ENCODE data around the gene LAMA4.
"Not testable (repeated sequence)": the region's sequence is repeated elsewhere in the genome, so short reads cannot be mapped to it uniquely, and the experiment has no call there.

The LAMA4 gene

DNA sequence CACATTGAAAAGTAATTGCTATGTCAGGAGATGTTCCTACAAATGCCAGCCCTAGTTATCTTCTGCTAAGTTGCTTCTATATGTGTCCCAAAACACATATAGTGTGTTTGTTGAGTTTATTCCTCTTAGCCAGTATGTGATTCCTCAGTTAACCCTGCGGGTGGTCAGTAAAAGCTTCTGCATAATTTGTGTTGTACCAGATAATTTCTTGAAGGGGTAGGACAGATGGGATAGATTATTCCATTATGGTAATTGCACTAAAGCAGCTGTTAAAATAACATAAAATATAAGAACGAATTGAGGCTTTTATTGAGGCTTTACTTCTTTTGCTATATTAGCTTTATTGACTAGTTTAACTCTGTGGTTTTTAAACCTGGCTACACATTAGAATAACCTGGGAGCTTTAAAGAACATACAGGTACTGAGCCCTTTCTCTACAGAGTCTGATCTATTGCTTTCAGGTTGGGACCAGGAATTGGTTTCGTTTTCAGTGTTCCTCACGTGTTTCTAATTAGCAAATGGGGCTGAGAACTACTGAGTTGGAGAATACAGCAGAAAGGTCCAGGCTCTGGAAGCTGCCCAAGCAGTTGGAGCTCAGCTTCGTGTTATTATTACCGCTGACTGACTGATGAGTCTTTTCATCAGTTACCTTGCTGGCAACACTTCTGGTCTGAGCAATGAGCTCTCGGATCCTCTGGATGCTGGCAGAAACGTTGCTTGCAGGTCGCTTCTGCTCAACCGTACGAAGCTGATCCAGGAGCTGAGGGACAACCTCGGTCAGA lies 110.0 kb downstream of the LAMA4 start:
- no peak for DNase-seq

DNA sequence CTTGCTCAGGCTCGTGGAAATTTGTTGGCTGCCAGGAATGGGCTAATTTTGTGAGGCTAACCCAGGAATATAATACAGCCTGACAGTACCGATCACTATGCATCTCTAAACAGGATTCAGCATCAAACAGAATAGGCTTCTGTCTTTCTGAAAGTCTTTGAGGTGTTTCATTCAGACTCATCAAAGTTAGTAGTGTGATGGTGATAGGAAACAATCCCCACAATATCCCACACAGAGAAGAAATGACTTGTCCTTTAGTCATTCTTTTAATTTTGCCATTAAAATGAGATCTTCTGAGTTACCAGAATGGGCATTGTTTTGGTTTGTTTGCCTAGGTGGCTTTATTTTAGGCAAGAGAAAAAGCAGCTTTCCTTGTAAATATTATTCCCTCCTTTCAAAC lies 112.7 kb downstream of the LAMA4 start:
- no peak for DNase-seq

DNA sequence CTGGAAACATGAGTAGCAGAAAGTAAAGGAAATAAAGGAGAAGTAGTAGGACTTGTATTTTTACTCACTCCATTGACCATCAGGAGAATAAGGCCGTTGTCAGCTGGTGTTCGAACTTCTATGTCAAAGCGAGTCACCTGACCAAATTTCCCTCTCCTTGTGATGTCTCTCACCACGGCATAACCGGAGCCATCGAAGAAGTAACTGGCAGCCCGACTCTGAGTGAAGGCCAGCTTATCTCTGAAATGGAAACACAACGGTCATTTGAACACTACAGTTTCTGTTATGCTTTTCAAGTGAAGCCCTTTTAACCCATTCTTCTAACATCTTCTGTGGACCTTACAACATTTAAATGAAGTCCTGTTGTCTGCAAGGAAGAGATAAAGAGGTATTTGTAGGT lies 115.3 kb downstream of the LAMA4 start:
- no peak for DNase-seq

DNA sequence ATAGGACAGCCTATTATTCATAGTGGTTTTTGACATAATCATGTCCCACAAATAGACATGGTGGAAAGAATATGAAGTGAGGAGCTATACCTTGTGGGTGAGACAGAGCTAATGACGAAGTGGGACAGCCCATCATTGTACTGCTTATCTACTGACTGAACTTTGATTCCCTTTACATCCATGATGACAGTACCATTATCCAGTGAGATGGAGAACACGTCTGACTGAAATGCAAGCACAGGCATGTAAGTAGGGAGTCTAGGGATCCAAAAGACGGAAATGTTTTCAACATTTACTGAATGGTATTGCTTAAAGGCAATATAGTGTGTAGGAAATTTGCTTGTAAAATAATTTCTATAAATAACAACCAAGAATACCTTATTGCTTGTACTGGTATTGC lies 123.5 kb downstream of the LAMA4 start:
- no peak for DNase-seq

DNA sequence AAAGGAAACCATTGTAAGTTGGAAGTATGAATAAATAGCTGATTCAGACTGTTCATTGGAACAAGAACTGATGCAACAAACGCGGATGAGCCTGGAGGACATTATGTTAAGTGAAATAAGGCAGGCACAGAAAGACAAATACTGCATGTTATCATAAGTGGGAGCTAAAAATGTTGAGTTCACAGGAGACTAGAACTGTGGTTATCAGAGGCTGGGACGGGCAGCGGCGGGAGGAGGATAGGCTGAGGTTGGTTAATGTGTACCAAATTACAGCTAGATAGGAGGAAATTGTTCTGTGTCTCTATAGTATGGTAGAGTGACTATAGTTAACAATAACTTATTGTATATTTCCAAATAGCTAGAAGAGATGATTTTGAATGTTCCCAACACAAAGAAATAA lies 126.2 kb downstream of the LAMA4 start:
- DNase-seq: no peak

DNA sequence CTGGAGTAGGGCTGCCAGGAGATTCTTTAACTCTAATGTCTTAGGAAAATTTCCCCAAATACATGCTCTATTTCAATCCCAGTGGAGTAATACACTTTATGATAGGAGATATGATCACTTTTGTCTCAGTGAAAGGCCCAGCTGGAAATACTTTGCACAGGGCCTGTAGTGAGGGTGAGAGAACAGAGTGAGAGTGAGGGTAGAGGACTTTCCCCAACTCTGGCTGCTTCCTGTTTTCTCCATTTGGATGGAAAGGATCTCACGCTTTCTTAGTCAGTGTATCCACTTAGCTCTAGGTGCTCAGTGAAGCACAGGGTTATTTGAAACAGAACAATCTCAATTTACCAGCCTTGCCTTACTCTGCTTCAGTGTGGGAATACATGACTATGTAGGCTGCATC lies 130.4 kb downstream of the LAMA4 start:
- no peak for DNase-seq

DNA sequence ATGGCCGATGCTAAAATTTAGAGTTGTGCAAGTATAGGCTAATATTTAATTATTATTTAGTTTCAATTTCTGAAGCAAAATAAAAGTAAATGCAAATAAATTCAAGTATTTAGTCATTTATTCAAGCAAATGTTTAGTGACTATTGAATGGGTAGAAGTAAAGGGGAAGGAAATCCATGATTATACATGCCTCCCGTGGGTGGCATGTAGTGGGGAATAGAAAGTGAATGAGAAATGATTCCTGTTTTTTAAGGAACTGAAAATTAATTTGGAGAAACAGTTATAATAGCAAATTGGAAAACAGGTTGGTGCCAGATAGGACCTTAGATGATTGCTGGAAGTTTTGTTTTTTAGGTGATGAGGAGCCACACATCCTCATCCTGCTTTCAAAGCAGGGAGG lies 131.6 kb downstream of the LAMA4 start:
- no peak for DNase-seq

DNA sequence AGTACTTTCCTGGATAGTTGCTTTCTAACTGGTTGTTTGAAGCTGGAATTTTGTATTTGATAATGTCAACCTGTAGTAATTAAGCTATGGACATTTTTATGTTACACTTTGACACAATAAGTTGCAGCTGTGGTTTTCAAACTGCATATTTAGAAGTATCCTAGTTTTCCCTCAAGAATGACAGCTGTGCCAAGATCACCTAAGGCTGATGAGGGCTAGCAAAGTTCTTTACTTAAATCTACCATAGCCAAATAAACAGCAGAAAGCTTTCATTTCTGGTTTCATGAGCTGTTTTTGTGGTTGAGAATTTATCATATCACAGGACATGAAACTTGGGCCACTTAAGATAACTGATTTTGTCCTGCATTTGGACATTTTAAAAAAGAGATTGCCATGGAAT lies 136.3 kb downstream of the LAMA4 start:
- no peak for DNase-seq

DNA sequence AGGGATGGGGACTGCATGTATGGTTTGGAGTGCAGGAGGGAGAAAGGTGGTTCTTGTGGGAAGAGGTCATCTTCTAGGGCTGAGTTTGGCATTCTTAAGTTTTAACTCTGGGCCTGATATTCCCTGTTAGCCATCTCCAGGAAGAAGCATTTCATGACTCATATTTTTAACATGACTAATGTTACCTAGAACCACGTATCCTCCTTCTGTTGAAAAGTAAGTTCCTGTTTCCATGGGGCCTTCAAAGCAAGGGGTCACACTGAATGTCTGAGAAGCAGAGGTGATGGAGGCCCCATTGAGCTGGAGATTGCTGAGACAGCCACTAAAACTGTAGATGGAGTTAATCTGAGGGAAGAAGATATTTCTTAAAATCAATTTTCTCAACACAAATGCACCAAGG lies 136.8 kb downstream of the LAMA4 start:
- no peak for DNase-seq

DNA sequence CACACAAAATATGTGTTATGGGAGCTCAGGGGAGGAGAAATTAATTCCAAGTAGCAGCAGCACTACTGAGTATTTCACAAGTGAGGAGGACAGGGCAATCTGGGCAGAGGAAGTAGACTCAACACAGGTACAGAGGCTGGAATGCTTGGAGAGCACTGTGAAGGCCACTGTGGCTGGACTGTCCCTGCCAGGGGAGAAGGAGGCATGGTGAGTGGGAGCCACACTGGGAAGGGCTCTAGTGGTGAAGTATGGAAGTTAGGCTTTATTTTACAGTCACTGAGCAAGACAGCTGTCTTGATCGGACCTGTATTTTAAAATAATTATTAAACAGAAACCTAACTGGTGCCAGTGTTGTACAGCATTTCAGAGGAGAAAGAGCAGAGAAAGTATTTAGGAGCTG lies 138.1 kb downstream of the LAMA4 start:
- no peak for DNase-seq

DNA sequence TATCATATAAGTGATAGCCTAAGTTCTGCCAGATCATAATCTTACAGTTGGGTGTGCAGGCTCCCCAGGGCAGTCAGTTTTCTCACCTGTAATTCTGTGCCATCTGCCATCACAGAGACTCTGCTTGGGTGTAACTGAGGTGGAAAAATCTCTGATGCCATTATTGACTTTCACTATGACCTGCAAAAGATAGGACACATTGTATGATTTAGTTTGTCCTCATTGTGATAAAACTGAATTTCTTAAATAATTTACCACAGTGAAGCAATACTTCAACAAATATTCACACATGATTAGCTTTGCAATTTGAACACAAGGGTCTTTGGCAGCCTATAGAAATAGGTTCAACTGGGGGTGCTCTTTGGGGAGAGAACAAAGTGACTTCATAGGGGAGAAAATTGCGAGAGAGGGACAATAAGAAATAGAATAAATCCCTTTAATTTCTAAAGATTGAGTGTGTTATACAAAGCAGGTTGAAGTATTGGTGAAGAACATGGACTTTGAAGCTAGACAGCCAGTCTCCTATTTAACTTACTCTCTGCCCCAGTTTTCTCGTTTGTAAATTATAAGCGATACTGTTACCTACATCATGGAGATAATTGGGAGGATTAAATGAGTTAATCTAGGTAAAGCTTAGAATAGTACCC lies 139.7 kb downstream of the LAMA4 start:
- DNase-seq: no peak

DNA sequence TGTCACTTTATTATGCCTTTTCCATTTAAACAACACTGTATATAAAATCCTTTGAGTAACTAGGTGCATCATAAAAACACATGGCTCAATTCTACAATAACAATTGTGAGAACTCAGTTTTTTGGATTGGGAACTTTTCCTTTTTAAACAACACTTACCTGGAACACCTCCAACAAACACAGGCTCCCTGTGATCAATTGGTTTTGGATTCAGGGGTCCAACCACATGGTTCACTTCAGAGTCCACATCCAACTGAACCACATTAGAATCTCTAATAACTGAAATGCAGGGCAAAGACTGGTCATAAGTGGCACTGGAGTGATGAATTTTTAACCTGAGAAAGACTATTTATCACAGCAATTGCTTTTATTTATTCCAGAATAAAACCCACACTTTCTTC lies 140.4 kb downstream of the LAMA4 start:
- no peak for DNase-seq

DNA sequence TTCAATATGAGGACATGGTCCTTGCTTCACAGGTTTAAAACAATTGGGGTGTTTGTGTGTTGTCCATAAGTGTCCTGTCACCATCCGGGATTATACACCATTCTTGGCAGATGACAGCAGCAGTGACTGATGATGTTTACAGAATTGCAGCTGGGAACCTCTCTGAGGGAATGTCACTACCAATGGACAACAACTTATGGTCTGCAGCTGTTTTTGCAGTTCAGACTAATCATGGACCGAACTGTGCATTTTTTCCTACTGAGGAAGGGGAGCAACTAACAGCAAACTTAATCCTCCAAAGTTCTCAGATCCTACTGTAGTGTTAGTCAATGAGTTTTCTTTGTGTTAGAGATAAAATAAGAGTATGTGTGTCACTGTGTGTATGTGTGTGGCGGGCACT lies 140.9 kb downstream of the LAMA4 start:
- no peak for DNase-seq

DNA sequence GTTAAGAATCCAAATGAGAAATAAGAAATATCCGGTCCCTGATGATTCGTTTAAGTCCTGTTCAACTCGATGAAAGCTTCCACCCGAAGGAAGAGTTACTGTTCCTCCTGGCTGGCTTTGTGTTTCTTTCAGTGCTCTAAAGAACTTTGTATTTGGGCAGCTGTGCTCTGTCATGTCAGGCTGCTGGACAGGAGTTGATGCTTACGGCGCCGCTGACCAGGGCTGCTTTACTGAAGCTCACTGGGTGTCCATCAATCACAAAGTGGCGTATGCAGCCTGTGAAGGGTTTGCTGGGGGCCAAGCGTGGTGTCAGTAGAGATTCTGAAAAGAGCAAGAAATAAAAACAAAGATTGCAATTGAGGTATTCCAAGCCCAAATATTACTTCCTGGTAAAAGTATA lies 145.1 kb downstream of the LAMA4 start:
- DNase-seq: no peak

DNA sequence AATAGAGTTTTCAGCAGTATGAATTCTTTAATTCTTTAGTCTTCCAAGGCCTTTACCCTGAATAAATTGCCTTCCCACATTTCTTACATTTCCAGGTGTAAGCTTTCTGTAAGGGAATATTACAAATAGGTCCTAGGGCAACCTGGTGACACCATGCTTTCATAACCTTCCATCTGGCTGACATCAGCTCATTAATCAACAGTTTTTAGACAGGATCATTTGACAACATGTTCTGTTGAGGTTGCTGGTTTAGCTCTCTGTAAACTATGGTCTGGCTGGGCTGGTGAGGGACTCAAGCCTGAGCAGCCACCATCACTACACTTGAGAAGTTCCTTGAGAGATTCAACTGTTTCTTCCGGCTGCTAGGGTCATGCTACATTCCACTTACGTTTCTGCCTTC lies 147.8 kb downstream of the LAMA4 start:
- no peak for DNase-seq

DNA sequence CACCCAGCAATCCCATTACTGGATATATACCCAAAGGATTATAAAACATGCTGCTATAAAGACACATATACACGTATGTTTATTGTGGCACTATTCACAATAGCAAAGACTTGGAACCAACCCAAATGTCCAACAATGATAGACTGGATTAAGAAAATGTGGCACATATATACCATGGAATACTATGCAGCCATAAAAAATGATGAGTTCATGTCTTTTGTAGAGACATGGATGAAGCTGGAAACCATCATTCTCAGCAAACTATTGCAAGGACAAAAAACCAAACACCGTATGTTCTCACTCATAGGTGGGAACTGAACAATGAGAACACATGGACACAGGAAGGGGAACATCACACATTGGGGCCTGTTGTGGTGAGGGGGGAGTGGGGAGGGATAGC lies 148.3 kb downstream of the LAMA4 start:
- not testable (repeated sequence) for DNase-seq

DNA sequence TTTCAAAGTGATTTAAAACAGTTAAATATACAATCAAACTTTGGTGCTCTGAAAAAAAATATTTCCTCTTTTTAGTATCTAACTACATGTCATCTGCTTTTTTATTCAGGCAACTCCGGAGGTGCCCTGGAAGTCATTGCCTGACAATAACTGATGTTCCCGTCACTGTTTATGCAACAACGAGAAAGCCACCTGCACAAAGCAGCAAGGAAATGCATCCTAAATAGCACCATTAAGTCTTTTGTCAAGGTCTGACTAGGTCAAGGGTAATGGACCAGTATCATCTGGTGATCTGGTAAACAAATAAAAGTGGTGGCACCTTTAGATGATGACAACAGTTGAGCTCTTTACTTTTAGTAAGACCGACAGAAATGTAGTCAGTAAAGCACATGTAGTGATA lies 153.8 kb downstream of the LAMA4 start:
- DNase-seq: no peak

DNA sequence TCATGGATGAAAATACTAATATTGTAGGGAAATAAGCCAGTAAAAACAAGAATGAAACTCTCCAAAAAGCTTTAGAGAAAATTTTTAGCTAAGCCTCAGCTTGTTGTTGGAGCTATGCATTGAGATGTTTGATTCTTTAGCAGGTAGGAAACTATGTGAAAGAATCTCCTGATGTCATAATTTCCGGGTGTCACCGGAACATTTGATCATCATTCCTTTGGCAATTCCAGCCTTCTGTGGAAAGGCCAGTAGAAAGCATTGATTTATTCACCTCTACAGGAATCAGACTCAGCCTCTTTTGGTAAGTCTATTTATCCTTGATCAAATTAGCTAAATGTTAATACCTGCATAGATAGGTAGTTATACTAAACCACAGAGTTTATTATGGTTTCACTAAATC lies 157.5 kb downstream of the LAMA4 start:
- no peak for DNase-seq

DNA sequence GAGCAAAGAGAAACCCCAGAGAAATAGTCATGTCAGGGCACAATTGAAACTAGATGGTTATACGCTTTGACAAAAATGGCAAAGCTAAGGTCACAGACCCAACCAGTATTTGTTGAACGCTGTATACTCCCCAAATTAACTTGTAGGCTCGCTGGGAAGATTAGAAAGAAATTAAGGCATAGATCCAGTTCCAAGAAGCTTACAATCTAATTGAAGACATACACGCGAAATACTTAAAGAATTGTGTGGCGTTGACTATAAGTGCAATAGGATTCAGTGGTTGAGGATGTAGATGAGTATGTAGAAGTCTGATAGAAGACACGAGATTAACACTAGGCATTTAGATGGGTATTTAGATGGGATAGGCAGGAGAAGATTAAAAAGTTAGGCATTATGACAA lies 166.5 kb downstream of the LAMA4 start:
- no peak for DNase-seq

DNA sequence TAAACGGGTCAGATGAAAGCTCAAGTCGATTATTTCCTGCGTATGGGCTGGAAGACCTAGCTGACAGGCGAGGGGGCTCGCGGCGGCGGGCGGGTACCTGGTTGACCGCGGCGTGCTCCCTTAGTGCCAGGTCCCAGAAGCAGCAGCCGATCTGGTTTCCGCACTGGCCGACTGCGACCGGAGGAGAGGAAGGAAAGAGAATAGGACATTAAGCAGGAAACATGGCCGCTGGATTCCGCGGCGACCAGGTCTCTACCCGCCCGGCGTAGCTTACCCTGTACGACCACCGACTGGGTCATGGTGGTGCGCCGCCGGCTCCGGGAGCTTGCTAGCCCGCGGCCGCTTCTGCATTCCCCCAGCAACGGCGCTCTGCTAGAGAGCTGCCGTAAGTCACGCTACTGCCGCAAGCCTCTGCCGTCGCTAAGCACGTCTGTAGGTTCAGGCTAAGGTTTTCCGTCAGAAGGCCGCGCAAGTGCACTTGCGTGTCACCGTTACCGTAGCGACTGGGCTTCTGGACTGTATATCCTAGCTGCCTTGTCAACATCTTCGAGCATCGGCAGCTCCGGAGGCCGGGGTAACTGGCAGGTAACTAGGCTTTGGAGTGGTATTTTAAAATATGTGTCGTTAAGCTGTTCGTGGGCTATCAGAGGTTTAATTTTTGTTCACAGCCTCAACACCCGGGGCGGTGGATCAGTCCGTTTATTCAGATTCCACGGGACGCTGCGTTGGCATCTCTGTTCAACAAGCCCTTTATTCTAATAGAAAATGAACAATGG lies 167.0 kb downstream of the LAMA4 start, which contains the start of the genes FAM229B and TUBE1:
Gene FAM229B, plus strand, starts transcription at position 456 of the 776 bp plus-strand sequence. CDS start 11,693 bp downstream, outside the sequence.
Gene TUBE1, minus strand, starts transcription at position 347 of the 776 bp plus-strand sequence. Its CDS starts 48 bp downstream, at position 299.
- peak; percentile 75 for DNase-seq

DNA sequence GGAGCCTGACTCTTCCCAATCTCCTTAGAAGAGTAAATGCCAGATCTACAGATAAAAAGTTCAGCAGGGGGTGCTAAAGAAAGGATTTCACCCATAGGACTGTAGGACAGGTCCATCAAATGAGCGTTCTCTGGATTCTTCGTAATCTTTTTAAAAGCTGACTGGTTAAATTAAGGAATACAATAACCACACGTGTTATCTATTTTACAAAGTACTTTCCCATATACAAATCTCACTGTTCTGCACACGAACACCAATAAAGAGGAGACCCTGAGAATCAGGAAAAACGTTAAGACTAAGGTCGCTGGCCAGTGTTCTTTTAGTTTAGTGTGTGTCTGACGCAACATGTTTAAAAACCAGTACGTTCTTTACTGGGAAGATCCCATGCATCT lies 167.6 kb downstream of the LAMA4 start:
- no peak for DNase-seq

DNA sequence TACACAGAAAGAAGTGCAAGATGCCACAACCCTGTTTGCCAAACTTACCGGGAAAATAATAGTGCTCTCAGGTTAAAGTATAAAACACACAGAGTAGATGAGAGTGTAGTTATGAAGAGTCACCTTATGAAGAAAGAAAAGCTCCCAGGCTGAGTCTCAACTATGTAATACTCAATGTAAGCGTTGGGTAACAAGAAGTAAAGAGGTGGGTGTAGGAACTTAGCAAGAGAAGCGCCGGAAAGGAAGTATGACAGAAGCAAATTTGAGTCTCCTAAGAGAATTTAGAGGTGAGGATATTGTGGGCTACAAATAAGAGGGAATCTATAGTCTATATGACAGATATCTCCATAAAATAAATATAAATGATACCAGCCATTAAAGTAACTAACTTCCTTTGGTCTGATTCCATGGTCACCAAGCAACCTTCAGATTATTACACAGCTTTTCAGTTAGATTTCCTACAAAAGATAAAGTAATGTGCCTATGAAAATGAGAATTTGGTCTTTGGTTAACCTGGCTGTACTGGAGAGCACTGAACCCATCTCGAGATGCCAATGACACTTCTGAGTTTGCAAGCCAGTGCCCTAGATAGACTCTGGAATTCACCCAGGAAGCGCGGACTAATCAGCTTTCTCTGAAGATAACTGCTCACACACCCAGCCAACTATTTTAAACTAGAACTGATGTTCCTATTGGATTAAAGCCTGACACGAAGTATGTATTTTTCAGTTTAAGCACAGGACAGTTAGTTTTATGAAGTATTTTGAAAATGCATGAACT lies 168.9 kb downstream of the LAMA4 start:
- DNase-seq: no peak

DNA sequence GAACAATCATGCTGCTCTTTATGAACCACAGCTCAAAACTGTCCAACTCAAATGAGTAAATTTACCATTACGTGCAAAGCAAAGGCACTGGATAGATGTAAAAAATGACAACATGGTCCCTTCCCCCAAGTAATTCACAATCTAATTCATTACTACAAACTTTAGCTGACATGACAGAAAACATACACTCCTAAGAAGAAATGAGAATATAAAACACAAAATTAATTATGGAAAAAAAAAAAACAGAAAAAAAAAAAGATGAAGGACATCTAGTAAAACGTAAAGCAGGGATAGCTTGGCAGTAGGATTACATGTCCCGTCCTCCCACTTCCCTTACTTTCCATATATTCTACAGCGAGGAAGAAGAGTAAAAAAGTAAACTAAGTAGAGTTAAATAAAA lies 172.8 kb downstream of the LAMA4 start:
- DNase-seq: no peak
